NCI-H1436 (cell line): ENCODE measurements around the gene RAPGEF4.

Experiments
- DNase-seq: peaks from one replicate; lab custom pipeline; 2025; lab: John Stamatoyannopoulos, UW

The RAPGEF4 gene

GRCh38 chr2:172969166-172969565, 233.5 kb downstream of the RAPGEF4 start:
- DNase-seq, result no peak

DNA sequence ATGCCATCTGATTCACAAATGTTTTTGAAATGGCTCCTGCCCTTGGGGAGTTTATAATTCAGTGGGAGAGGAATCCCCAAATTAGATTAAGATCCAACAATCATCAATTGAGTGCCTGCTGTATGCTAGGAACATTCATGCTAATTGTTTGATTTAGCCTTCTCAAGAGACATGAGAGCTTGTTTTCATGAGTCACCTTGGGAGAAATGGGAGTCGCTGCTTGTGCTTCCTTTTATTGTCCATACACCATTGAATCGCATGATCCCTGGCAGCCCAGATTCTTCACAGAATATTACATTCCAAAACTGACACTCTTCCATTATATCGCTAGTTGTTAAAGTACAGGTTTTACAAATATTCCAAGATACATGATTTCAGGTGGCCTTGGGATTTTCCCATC, 234.0 kb downstream of the RAPGEF4 start:
- no peak for DNase-seq

- DNase-seq, result no peak
These were observed 235.0 kb downstream of the RAPGEF4 start for GRCh38 chr2:172970660-172971059.

- peak; percentile 27 for DNase-seq
These were observed 236.5 kb downstream of the RAPGEF4 start for GRCh38 chr2:172972005-172972619.

- DNase-seq, result no peak
These were observed 239.1 kb downstream of the RAPGEF4 start for GRCh38 chr2:172974762-172975161.

DNA sequence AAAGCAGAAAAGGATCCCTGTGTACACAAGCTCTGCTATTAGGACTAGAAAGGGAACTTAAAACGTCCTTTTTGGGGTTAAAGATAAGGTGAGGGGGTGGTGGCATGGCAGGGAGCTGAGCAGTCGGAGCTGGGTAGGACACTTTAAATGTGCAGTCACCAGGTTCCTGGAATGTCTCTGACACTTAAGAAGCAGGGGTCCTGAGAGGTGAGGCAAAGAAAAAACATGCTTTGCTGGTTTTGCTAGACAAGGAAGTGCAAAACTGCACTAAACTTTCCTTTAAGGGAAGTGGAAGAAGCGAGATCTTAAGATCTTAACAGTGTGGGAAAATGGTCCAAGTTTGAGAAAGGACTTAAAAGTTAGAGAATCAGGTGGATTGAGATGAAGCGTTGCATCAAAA, 240.5 kb downstream of the RAPGEF4 start:
- DNase-seq, result no peak

- no peak for DNase-seq
These were observed 241.2 kb downstream of the RAPGEF4 start for GRCh38 chr2:172976816-172977215.

DNA sequence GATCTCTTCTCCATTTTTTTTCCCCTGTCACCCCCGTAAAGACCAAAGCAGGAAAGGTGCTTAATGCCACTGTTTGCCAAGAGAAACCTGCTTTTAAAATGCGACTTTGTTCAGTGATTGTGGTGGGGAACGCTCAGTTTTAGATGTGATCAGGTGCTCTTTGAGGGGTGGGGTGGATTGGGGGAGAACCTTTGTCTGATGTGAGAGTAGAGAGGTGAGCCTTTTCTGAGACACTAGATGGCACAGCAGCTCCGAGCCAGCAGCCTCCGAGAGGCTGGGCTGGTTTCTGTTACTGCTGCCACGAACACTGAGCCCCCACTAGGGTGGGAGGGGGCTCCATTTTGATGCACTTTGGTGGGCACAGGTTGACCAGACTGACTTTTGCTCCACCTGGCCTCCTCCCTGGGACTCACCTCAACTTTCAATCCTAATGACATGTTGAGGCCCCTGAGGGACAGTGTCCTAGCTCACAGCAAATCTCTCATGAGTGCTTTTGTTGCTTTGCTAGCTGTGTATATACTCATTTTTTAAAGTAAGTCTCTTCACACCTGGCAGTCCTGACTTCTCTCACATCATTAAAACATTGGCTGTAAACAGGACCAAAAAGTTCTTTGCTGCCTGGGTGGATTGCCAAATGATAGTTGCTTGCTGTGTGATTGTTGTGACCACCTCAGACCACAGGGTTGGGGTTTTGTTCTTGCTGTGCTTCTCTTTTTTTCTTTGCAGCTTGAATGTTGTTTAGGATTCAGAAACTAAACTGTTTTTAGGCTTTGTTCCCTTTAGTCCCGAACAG, 241.8 kb downstream of the RAPGEF4 start:
- no peak for DNase-seq

GRCh38 chr2:172978063-172978383, 242.4 kb downstream of the RAPGEF4 start:
- DNase-seq, result no peak

DNA sequence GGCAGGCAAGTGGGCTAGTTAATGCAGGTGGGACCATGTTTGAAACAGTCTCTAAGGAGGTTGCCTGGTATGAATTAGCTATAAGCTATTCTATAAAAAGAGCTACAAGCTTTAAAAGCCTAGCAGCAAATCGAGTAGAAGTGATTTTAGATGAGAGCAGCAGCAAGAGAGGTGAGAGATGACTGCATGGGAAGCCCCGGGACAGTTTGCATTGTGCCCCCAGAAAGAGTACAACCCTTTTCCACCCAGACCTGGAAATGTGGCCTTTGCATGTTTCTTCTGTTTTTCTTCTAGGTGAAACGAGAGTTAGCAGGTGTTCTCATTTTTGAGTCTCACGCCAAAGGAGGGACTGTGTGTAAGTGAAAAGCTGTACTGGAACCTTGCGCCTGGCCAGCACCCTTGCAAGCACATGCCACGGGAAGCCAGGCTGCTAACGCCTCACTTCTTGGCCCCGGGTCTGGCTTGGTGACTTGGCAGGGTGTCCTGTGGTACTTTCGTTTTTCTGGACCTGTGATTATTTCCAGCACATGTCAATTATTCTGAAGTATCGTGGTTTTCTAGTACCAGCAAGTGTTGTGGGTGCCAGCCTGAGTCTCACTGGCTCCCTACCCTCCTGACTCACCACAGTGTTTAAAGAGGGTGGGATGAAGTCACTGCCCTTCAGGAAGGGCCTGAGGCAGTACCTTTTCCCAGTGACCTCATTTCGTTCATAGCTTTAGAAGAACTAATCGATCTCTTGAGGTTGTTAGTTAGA, 249.7 kb downstream of the RAPGEF4 start:
- DNase-seq, result no peak

DNA sequence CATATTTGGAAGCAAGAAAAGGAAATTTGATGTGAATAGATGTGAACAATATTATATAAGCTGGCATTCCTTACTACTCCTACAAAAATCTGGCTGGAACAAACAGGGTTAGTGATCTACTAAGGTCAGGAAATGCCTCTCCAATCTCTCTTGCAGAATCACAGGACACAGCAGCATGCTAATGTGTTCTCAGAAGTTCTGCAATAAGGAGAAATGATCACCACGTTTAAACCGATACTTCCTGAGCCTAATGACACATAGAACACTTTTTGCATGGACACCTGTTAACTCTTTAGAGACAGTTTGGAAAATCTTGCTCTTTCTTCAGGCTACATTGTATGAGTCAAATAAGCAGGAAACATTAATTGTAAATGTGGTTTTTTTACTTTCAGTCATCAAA, 250.4 kb downstream of the RAPGEF4 start:
- no peak for DNase-seq

GRCh38 chr2:172988728-172989127, 253.1 kb downstream of the RAPGEF4 start:
- no peak for DNase-seq

GRCh38 chr2:172991031-172991430, 255.4 kb downstream of the RAPGEF4 start:
- no peak for DNase-seq

DNA sequence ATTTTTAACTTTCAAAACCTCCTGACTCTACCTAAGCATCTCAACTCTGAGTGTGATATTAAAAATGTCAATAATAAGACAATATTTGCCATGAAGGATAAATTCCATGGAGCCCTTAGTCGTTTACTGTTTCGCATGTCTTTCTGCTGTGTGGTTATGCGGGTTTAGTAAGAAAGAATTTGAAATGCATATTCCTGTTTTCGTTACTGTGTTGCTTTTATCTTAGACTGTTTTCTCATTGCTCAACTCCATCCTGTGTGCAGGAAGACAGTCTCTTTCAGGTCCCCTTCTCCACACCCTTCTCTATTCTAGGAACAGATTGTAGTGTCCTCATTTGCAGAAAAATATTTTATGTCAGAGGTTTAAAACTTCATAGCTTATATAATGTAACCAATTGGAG, 257.5 kb downstream of the RAPGEF4 start:
- no peak for DNase-seq

- no peak for DNase-seq
These were observed 258.5 kb downstream of the RAPGEF4 start for GRCh38 chr2:172993931-172994717.

DNA sequence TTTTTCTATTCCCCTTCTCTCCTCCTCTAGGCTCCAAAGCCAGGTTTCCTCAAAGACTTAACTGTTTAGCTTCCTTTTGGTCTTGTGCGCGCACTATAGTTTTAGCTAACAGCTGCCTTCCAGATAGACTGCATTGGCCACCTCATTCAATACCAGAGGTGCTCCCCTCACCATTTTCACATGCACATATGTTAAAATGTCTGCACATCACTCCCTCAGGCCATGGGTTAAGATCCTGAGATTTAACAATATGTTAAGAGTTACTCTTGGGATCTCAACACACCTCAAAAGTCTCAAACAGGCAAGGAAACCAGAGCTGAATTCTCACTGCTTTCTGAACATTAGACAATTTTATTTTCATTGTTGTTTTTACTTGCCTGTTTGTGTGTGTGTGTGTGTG, 259.2 kb downstream of the RAPGEF4 start:
- DNase-seq, result no peak

DNA sequence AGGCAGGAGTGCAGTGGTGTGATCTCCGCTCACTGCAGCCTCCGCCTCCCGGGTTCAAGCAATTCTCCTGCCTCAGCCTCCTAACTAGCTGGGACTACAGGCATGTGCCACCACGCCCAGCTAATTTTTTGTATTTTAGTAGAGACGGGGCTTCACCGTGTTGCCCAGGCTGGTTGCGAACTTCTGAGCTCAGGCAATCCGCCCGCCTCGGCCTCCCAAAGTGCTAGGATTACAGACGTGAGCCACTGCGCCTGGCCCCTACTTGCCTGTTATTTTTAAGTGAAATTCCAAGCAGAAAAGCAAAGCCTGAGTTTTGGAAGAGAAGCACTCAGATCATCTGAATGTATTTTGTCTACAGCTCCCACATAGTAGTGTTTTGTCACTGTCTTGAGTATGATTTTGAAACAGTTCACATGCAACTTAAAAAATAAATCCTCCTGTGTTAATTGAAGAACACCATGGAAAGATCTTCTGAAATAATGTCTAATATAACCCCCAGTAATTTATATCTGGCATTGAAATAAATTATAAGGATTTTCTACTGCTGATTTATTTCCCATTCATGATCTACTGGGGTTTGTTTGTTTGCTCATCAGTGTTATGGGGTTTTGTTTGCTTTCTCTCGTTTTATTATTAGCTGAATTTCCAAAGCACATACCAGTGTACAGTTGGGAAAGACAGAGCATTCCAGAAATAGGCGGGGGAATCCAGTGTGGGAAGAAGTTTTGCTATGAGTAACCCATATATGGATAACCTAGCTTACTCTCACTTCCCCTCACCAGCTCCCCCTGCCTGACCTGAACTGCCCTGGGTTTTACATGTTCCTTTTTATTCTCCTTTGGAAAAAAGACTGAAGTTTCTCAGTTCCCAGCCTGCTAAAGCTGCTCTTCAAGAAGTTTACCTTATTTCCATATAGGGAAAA, 259.9 kb downstream of the RAPGEF4 start:
- no peak for DNase-seq

DNA sequence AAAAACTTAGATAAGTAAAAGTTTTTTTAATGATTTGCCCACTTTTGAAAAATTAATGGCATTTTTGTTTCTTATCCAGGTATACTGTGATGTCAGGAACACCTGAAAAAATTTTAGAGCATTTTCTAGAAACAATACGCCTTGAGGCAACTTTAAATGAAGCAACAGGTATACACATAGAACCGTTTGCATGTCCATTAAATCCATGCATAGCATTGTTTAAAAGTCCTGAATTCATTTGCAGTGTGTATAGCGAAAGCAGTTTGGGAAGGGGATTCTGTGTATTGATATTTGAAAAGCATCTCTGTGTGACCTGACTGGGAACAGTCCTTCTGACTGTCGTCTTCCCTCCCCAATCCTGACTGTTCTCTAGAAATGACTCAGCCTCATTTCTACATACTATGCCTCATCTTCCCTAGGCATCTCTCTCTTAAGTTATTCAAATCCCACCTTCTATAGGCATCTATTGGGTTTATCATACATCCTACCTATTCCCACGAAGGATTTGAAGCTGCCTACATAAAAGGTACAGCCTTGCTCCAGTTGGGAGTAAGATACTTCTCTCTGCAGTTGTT, 260.8 kb downstream of the RAPGEF4 start:
- no peak for DNase-seq

- DNase-seq, result no peak
These were observed 261.4 kb downstream of the RAPGEF4 start for GRCh38 chr2:172997031-172997430.

DNA sequence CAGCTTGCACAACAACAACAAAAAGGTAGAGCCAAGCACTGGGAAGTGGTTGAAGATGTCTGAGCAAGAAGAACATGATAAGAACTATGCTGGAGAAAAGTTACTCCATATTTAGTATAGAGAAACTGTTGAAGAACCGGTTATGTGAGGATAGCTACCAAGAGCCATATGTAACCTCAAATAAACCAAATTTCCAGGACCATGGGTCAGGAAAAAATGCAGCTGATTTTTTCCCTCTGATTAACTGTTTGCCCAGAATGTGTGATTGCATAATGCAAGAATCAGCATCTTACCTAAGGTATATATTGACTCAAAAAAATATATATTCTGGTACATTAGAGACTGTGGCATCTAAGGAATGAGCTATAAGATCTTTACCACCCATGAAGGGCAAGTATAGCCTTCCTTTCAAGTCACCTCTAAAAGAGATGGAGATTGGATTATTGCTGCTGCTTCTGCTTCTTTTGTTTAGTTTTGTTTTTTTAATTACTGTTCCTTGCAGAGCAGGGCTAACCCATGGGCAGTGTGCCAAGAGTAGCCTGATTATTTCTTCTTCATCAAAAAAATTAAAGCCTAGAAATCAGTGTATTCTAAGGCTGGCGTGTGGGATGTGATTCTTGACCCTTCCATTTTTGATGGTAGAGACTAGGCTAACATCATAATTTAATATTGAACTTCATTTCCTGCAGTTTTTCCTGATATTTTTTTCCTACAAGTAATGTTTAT, 263.1 kb downstream of the RAPGEF4 start:
- no peak for DNase-seq
